Measurements from ENCODE around the gene CST8.

DNA sequence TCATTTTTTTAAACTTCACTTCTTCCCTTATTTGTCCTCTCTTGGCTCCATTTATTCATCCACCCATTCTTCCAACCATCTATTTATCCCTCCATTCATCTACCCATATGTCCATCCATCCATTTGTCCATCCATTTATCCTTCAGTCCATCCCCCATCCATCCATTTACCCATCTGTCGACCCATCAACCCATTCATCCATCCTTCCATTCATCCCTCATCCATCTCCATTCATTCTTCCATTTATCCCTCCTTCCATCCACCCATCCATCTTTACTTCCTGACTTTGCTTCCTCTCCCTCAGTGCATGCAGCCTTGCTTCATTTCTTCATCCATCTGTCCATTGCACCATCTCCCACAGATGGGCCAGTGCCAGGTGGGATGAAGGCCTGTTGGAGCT is 40.0 kb upstream of the CST8 start:
- TF ChIP-seq POLR2AphosphoS5 (IDR thresholded peaks at IDR 0.05), result no peak
- TF ChIP-seq, protein P1, sequence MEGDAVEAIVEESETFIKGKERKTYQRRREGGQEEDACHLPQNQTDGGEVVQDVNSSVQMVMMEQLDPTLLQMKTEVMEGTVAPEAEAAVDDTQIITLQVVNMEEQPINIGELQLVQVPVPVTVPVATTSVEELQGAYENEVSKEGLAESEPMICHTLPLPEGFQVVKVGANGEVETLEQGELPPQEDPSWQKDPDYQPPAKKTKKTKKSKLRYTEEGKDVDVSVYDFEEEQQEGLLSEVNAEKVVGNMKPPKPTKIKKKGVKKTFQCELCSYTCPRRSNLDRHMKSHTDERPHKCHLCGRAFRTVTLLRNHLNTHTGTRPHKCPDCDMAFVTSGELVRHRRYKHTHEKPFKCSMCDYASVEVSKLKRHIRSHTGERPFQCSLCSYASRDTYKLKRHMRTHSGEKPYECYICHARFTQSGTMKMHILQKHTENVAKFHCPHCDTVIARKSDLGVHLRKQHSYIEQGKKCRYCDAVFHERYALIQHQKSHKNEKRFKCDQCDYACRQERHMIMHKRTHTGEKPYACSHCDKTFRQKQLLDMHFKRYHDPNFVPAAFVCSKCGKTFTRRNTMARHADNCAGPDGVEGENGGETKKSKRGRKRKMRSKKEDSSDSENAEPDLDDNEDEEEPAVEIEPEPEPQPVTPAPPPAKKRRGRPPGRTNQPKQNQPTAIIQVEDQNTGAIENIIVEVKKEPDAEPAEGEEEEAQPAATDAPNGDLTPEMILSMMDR (IDR thresholded peaks at IDR 0.05), result no peak
